H1 (cell line): ENCODE measurements around the gene TM4SF18. TPM values are rescaled to one million over a fixed set of nuclear protein-coding genes. Genes with fewer than 3 reads are reported as not detected.

ENCODE experiments used
- CTCF ChIA-PET: fragments of 300-600 bp; sonication (Branson Sonifier 250); formaldehyde crosslinking; loops from one replicate; lab custom pipeline; 2021; ENCODE audit not compliant: partially characterized antibody; lab: Charles Lee
- POLR2A ChIA-PET: fragments of 300-600 bp; sonication (Branson Sonifier 250); formaldehyde crosslinking; loops from one replicate; lab custom pipeline; 2021; ENCODE audit warnings: inconsistent platforms; ENCODE audit not compliant: partially characterized antibody; lab: Charles Lee
- DNase-seq, 2 experiments: peaks; one replicate each; pipeline versions ENCODE4 v3.0.0 to v3.0.0-alpha.2; 2010 to 2022; ENCODE audit warnings: low spot score in 2 of 2, low read depth in 1 of 2, mixed read lengths in 1 of 2
- FAIRE-seq: peaks from 2 replicates; lab custom pipeline; 2011; peaks lifted over from hg19 to GRCh38; lab: Jason Lieb, UNC
- H2AFZ ChIP-seq: 2 replicates; pipeline ENCODE4 v1.8.1; 2012; ENCODE audit warnings: low read length, inconsistent platforms
- H2AK5ac ChIP-seq: 2 replicates; pipeline ENCODE4 v1.6.1; 2013; ENCODE audit warnings: low read depth, low read length
- H2BK120ac ChIP-seq: replicated peaks from 2 replicates; pipeline ENCODE3; 2013; ENCODE audit warnings: low read depth, low read length, inconsistent platforms
- H2BK12ac ChIP-seq: 2 replicates; pipeline ENCODE4 v1.6.1; 2013; ENCODE audit warnings: low read depth, low read length
- H2BK15ac ChIP-seq: 2 replicates; pipeline ENCODE4 v1.6.1; 2013; ENCODE audit warnings: low read length
- H2BK20ac ChIP-seq: 2 replicates; pipeline ENCODE4 v1.6.1; 2013; ENCODE audit warnings: low read length
- H2BK5ac ChIP-seq: 2 replicates; pipeline ENCODE4 v1.6.1; 2013; ENCODE audit warnings: low read depth, low read length
- H3K14ac ChIP-seq: 2 replicates; pipeline ENCODE4 v1.6.1; 2013; ENCODE audit warnings: inconsistent platforms; ENCODE audit not compliant: insufficient read length
- H3K18ac ChIP-seq: 2 replicates; pipeline ENCODE4 v1.6.1; 2013; ENCODE audit warnings: low read length; ENCODE audit errors: extremely low read depth
- H3K23ac ChIP-seq: 2 replicates; pipeline ENCODE4 v1.6.1; 2013; ENCODE audit warnings: inconsistent platforms; ENCODE audit not compliant: insufficient read length
- H3K23me2 ChIP-seq: 2 replicates; pipeline ENCODE4 v1.6.1; 2013; ENCODE audit warnings: low read depth, low read length
- H3K27ac ChIP-seq: 2 replicates; pipeline ENCODE4 v1.6.1; 2011; ENCODE audit warnings: low read depth, low read length, inconsistent platforms
- H3K27me3 ChIP-seq, 4 experiments: replicated peaks in 1 of 4; 1 replicate in 1 of 4; 2 replicates in 3 of 4; pipeline versions ENCODE4 v1.6.1 to v1.8.1; 2011 to 2013; ENCODE audit warnings: low read length in 3 of 4, mild to moderate bottlenecking in 3 of 4, inconsistent platforms in 2 of 4, mixed read lengths in 2 of 4, moderate library complexity in 1 of 4; ENCODE audit not compliant: control insufficient read depth in 3 of 4, insufficient read depth in 3 of 4; ENCODE audit errors: extremely low read depth in 1 of 4
- H3K36me3 ChIP-seq, 4 experiments: 2 replicates each; pipeline versions ENCODE4 v1.6.1 to v1.8.1; 2011 to 2013; ENCODE audit warnings: mild to moderate bottlenecking in 4 of 4, low read length in 3 of 4, moderate library complexity in 2 of 4, control low read depth in 1 of 4, inconsistent platforms in 1 of 4; ENCODE audit not compliant: insufficient read depth in 4 of 4, control insufficient read depth in 2 of 4
- H3K4ac ChIP-seq: replicated peaks from 2 replicates; pipeline ENCODE3; 2013; ENCODE audit warnings: low read length, low read depth, mixed read lengths, inconsistent platforms; ENCODE audit not compliant: insufficient read length
- H3K4me1 ChIP-seq, 4 experiments: replicated peaks in 1 of 4; 1 replicate in 1 of 4; 2 replicates in 3 of 4; pipeline versions ENCODE4 v1.6.1 to v1.8.1; 2011 to 2013; ENCODE audit warnings: low read length in 3 of 4, inconsistent platforms in 2 of 4, mixed read lengths in 1 of 4; ENCODE audit not compliant: insufficient read depth in 4 of 4, control insufficient read depth in 3 of 4
- H3K4me2 ChIP-seq, 2 experiments: 2 replicates each; pipeline versions ENCODE4 v1.6.1 to v1.8.1; 2011 to 2013; ENCODE audit warnings: low read depth in 2 of 2, low read length in 2 of 2, control low read depth in 1 of 2, inconsistent platforms in 1 of 2, mild to moderate bottlenecking in 1 of 2; ENCODE audit not compliant: insufficient read depth in 1 of 2
- H3K4me3 ChIP-seq, 4 experiments: fragments of 200-600, 300-600 bp in 1 of 4; sonication (generic), shearing (Covaris generic), sonication (Bioruptor Twin) in 1 of 4; 2 replicates each; pipeline versions ENCODE4 v1.5.1 to v1.8.1; 2011 to 2016; ENCODE audit warnings: low read length in 4 of 4, low read depth in 3 of 4, control low read depth in 2 of 4, inconsistent platforms in 2 of 4, mild to moderate bottlenecking in 2 of 4, mixed read lengths in 1 of 4, moderate library complexity in 1 of 4; ENCODE audit not compliant: insufficient read depth in 2 of 4; ENCODE audit errors: extremely low read depth in 1 of 4
- H3K56ac ChIP-seq: replicated peaks from 2 replicates; pipeline ENCODE3; 2013; ENCODE audit warnings: low read depth, mild to moderate bottlenecking, mixed read lengths, low read length, inconsistent platforms; ENCODE audit not compliant: insufficient read length
- H3K79me1 ChIP-seq: 2 replicates; pipeline ENCODE4 v1.6.1; 2013; ENCODE audit warnings: low read depth, low read length, control low read depth
- H3K79me2 ChIP-seq, 2 experiments: 2 replicates each; pipeline versions ENCODE4 v1.6.1 to v1.8.1; 2012 to 2013; ENCODE audit warnings: low read length in 2 of 2, mild to moderate bottlenecking in 2 of 2, inconsistent platforms in 1 of 2; ENCODE audit not compliant: insufficient read depth in 2 of 2, control insufficient read depth in 1 of 2
- H3K9ac ChIP-seq, 4 experiments: replicated peaks in 1 of 4; 1 replicate in 1 of 4; 2 replicates in 3 of 4; pipeline versions ENCODE4 v1.6.1 to v1.8.1; 2011 to 2013; ENCODE audit warnings: low read depth in 3 of 4, low read length in 3 of 4, control low read depth in 2 of 4, mild to moderate bottlenecking in 2 of 4, moderate library complexity in 2 of 4, inconsistent platforms in 1 of 4; ENCODE audit errors: extremely low read depth in 1 of 4
- H3K9me3 ChIP-seq, 2 experiments: 2 replicates each; pipeline versions ENCODE4 v1.6.1 to v1.8.1; 2012 to 2013; ENCODE audit warnings: mild to moderate bottlenecking in 2 of 2, moderate library complexity in 2 of 2, control low read depth in 1 of 2, inconsistent platforms in 1 of 2, low read depth in 1 of 2, low read length in 1 of 2, mixed read lengths in 1 of 2; ENCODE audit not compliant: insufficient read depth in 2 of 2
- H4K20me1 ChIP-seq, 2 experiments: replicated peaks in 1 of 2; 2 replicates each; pipeline versions ENCODE3 to v1.8.1; 2011 to 2013; ENCODE audit warnings: inconsistent platforms in 2 of 2, low read length in 2 of 2, mild to moderate bottlenecking in 1 of 2; ENCODE audit not compliant: insufficient read depth in 2 of 2, control insufficient read depth in 1 of 2
- H4K5ac ChIP-seq: 2 replicates; pipeline ENCODE4 v1.6.1; 2013; ENCODE audit warnings: low read length, low read depth, mixed read lengths, inconsistent platforms; ENCODE audit not compliant: insufficient read length
- H4K8ac ChIP-seq: 2 replicates; pipeline ENCODE4 v1.8.0; 2013; ENCODE audit warnings: mild to moderate bottlenecking, moderate library complexity, low read length, inconsistent platforms; ENCODE audit not compliant: insufficient read depth; ENCODE audit errors: extremely low read depth
- H4K91ac ChIP-seq: replicated peaks from 2 replicates; pipeline ENCODE3; 2013; ENCODE audit warnings: low read length, mixed read lengths, inconsistent platforms; ENCODE audit not compliant: insufficient read length
- BACH1 ChIP-seq: IDR thresholded peaks from 2 replicates; pipeline ENCODE4 v1.6.1; 2012; ENCODE audit warnings: low read length, improper control_type of control experiment
- BRCA1 ChIP-seq: IDR thresholded peaks from 2 replicates; pipeline ENCODE4 v1.6.1; 2012; ENCODE audit warnings: low read depth, low read length, improper control_type of control experiment
- CHD2 ChIP-seq: IDR thresholded peaks from 2 replicates; pipeline ENCODE4 v1.6.1; 2012; ENCODE audit warnings: low read length, improper control_type of control experiment
- EP300 ChIP-seq, 2 experiments: IDR thresholded peaks; 1 replicate in 1 of 2; 2 replicates in 1 of 2; pipeline ENCODE4 v1.6.1; 2011 to 2012; ENCODE audit warnings: low read depth in 2 of 2, low read length in 2 of 2, mild to moderate bottlenecking in 2 of 2, borderline replicate concordance in 1 of 2, inconsistent platforms in 1 of 2, moderate library complexity in 1 of 2
- GABPA ChIP-seq: IDR thresholded peaks from 2 replicates; pipeline ENCODE4 v1.6.1; 2011; ENCODE audit warnings: mild to moderate bottlenecking, low read length, moderate library complexity, borderline replicate concordance; ENCODE audit not compliant: insufficient read depth
- MAX ChIP-seq: IDR thresholded peaks from 2 replicates; pipeline ENCODE4 v1.6.1; 2012; ENCODE audit warnings: inconsistent platforms
- NANOG ChIP-seq: IDR thresholded peaks from 2 replicates; pipeline ENCODE4 v1.6.1; 2011; ENCODE audit warnings: low read length, low read depth, mild to moderate bottlenecking, inconsistent platforms; ENCODE audit not compliant: insufficient read depth, poor library complexity, severe bottlenecking
- RBBP5 ChIP-seq: IDR thresholded peaks from 2 replicates; pipeline ENCODE4 v1.7.1; 2012; ENCODE audit warnings: low read depth, mild to moderate bottlenecking, inconsistent platforms, low read length, moderate library complexity, borderline replicate concordance
- RFX5 ChIP-seq: IDR thresholded peaks from 2 replicates; pipeline ENCODE4 v1.6.1; 2011; ENCODE audit warnings: low read depth, low read length, improper control_type of control experiment, borderline replicate concordance
- RNF2 ChIP-seq: fragments of 200-900, 300-1000 bp; sonication (generic); IDR thresholded peaks from 2 replicates; pipeline ENCODE4 v1.7.1; 2016; ENCODE audit warnings: borderline replicate concordance, low read depth, mild to moderate bottlenecking, antibody characterized with exemption, low read length; ENCODE audit not compliant: poor library complexity, severe bottlenecking; ENCODE audit errors: missing control alignments
- SIX5 ChIP-seq: IDR thresholded peaks from 2 replicates; pipeline ENCODE4 v1.6.1; 2011; ENCODE audit warnings: mild to moderate bottlenecking, low read depth, low read length
- SP1 ChIP-seq: IDR thresholded peaks from 2 replicates; pipeline ENCODE4 v1.6.1; 2011; ENCODE audit warnings: low read depth, low read length
- SRF ChIP-seq: IDR thresholded peaks from 2 replicates; pipeline ENCODE4 v1.6.1; 2011; ENCODE audit warnings: mild to moderate bottlenecking, low read depth, low read length, moderate library complexity
- TAF1 ChIP-seq: IDR thresholded peaks from 2 replicates; pipeline ENCODE4 v1.6.1; 2011; ENCODE audit warnings: mild to moderate bottlenecking, low read depth, low read length
- WGBS, 2 experiments: shearing (Covaris generic) in 1 of 2; methylation state at CpG; one replicate each; pipeline versions ENCODE4 v1.1.6 to v1.1.7; 2013 to 2015; ENCODE audit warnings: low lambda C conversion rate in 2 of 2, mixed read lengths in 2 of 2, inconsistent platforms in 1 of 2, low coverage in 1 of 2, missing lambda C conversion rate in 1 of 2; ENCODE audit not compliant: insufficient replicate concordance in 2 of 2, insufficient coverage in 1 of 2, insufficient read length in 1 of 2; ENCODE audit errors: extremely low coverage in 1 of 2, missing lambda C conversion rate in 1 of 2; 5-methylcytosine and 5-hydroxymethylcytosine counted together
- polyA plus RNA-seq, 7 experiments: library from polyadenylated mRNA; depleted of rRNA in 3 of 7; stranded (reverse) in 5 of 7; unstranded in 2 of 7; fragments of >200 nt in 5 of 7; fragments of 200-250 nt in 2 of 7; gene quantifications; 1 replicate in 5 of 7; 2 replicates in 1 of 7; 4 replicates in 1 of 7; pipeline versions ENCODE4 v1.2.1 to v1.2.3, GENCODE V29; 2011 to 2013; ENCODE audit warnings: missing spikeins in 2 of 7, mixed read lengths in 2 of 7
- total RNA-seq: library from RNA; stranded (reverse); fragmentation: NEBNext Ultra II Directional; extraction: Animal tissue kit (Norgen Biotek cat#: 25700); gene quantifications from 2 replicates; pipeline ENCODE4 v1.2.1, GENCODE V29; 2021

TM4SF18 gene
- total and polyA plus RNA-seq, 2 of the 8 experiments (the other 6 are each of a cell fraction or from before 2014, with no cell fraction given) = 2.9 to 13.6 TPM

- DNase-seq (no peak), FAIRE-seq (no peak)
- Histone ChIP-seq H3K23me2 (peaks cover 2% of the 10 kb centered on the region; the same call in 1 of the 2 replicates), H3K18ac (no peak overlapping the region), H3K56ac (no peak overlapping the region), H2BK12ac (no peak overlapping the region), H4K8ac (no peak overlapping the region), H2BK5ac (no peak overlapping the region), H3K79me2 (no peaks in the 10 kb centered on the region), H3K4me1 (peaks cover 0 to 4% (median 2%) of the 10 kb centered on the region in 4 experiments; a peak in 2 of 7 replicates), H2AK5ac (no peak overlapping the region), H3K9me3 (no peaks in the 10 kb centered on the region), H2BK120ac (no peak overlapping the region), H3K4me2 (no peak overlapping the region), H2BK20ac (no peak overlapping the region), H2BK15ac (no peak overlapping the region), H3K79me1 (no peaks in the 10 kb centered on the region), H3K14ac (no peak overlapping the region), H3K27ac (no peak overlapping the region), H3K36me3 (no peaks in the 10 kb centered on the region; a peak in 1 of 8 replicates), H2AFZ (no peak overlapping the region), H3K23ac (no peak overlapping the region), H3K4me3 (no peak overlapping the region), H3K27me3 (no peaks in the 10 kb centered on the region), H3K4ac (no peak overlapping the region), H4K91ac (no peak overlapping the region), H3K9ac (no peak overlapping the region), H4K5ac (no peak overlapping the region), H4K20me1 (no peaks in the 10 kb centered on the region)
- CTCF ChIA-PET = interaction anchor here (1.1 to 1.3 kb wide), 2 partner anchors 29 to 37 kb away, joined by 3 read pairs; no protein-coding TSS in a partner anchor
- POLR2A ChIA-PET = no interaction called here
- 80% methylated on average over 3 of the region's 3 CpGs; no CpG with 5 or more reads in 1 of the 2 experiments for WGBS, 2 experiments
- TF ChIP-seq RNF2 = no peak
- no peak for TF ChIP-seq SIX5
- TF ChIP-seq NANOG = no peak
- no peak for TF ChIP-seq SP1
- no peak for TF ChIP-seq RBBP5
- no peak for TF ChIP-seq CHD2
- no peak for TF ChIP-seq BACH1
- TF ChIP-seq TAF1 = no peak
- TF ChIP-seq RFX5 = no peak
- no peak for TF ChIP-seq MAX
- TF ChIP-seq GABPA = no peak
- no peak for TF ChIP-seq BRCA1
- TF ChIP-seq EP300 (IDR thresholded peaks at IDR 0.05; ENCODE audit: borderline replicate concordance in 1 of 2, low read depth in 2 of 2, low read length in 2 of 2) = no peak
- TF ChIP-seq SRF = no peak
Observed at GRCh38 chr3:149315694-149316093, 17.7 kb downstream of the TM4SF18 start.
